CD4-positive, alpha-beta T cell (primary cell): ENCODE data around the gene HFM1. TPM values are rescaled to one million over a fixed set of nuclear protein-coding genes. Genes with fewer than 3 reads are reported as not detected.

Source experiments
- ATAC-seq: fragments of 200-7000 bp; cut with Tn5 transposase; one replicate; pipeline ENCODE4 v1.10.0; 2022; ENCODE audit warnings: mild to moderate bottlenecking; ENCODE audit not compliant: poor library complexity
- CTCF ChIA-PET: fragments of 350-600 bp; sonication (Branson Sonifier 250); formaldehyde crosslinking; loops from one replicate; lab custom pipeline; 2021; ENCODE audit warnings: antibody characterized with exemption, inconsistent platforms; lab: Charles Lee
- POLR2A ChIA-PET: fragments of 350-600 bp; sonication (Branson Sonifier 250); formaldehyde crosslinking; loops from one replicate; lab custom pipeline; 2021; ENCODE audit warnings: antibody characterized with exemption, inconsistent platforms; lab: Charles Lee
- DNase-seq, 14 experiments: peaks; one replicate each; pipeline ENCODE4 v3.0.0-alpha.2; 2013 to 2020; ENCODE audit warnings: mixed read lengths in 2 of 14
- H3K27ac ChIP-seq, 2 donors: one replicate each; pipeline versions ENCODE4 v1.5.1 to v1.7.0; 2013; ENCODE audit warnings: low read length in 2 of 2, low read depth in 1 of 2, mild to moderate bottlenecking in 1 of 2
- H3K27me3 ChIP-seq, 2 experiments: 1 replicate in 1 of 2; 2 replicates in 1 of 2; pipeline versions ENCODE4 v1.6.1 to v1.7.0; 2013; ENCODE audit warnings: low read length in 2 of 2, control low read depth in 1 of 2, mild to moderate bottlenecking in 1 of 2, moderate library complexity in 1 of 2; ENCODE audit not compliant: insufficient read depth in 2 of 2, control insufficient read depth in 1 of 2
- H3K36me3 ChIP-seq: one replicate; pipeline ENCODE4 v1.6.1; 2013; ENCODE audit warnings: low read length, control low read depth; ENCODE audit not compliant: insufficient read depth
- H3K4me1 ChIP-seq: one replicate; pipeline ENCODE4 v1.6.1; 2013; ENCODE audit warnings: low read length, control low read depth; ENCODE audit not compliant: insufficient read depth
- H3K4me3 ChIP-seq: one replicate; pipeline ENCODE4 v1.5.1; 2013; ENCODE audit warnings: mild to moderate bottlenecking, low read length, moderate library complexity
- H3K9me3 ChIP-seq, 2 experiments: 1 replicate in 1 of 2; 2 replicates in 1 of 2; pipeline versions ENCODE4 v1.6.1 to v1.7.0; 2013; ENCODE audit warnings: low read length in 2 of 2, mild to moderate bottlenecking in 2 of 2, control low read depth in 1 of 2, moderate library complexity in 1 of 2; ENCODE audit not compliant: control insufficient read depth in 1 of 2, insufficient read depth in 1 of 2
- H3K27ac Mint-ChIP-seq: one replicate; pipeline ENCODE4 v1.8.0; 2020; ENCODE audit warnings: mixed read lengths
- H3K27me3 Mint-ChIP-seq: one replicate; pipeline ENCODE4 v1.8.0; 2021; ENCODE audit warnings: mixed read lengths
- H3K36me3 Mint-ChIP-seq: one replicate; pipeline ENCODE4 v1.8.0; 2021; ENCODE audit warnings: low read depth, mixed read lengths
- H3K4me1 Mint-ChIP-seq: one replicate; pipeline ENCODE4 v1.8.0; 2021; ENCODE audit warnings: low read depth, mixed read lengths
- H3K4me3 Mint-ChIP-seq: one replicate; pipeline ENCODE4 v1.8.0; 2020; ENCODE audit warnings: mild to moderate bottlenecking, mixed read lengths
- H3K9me3 Mint-ChIP-seq: one replicate; pipeline ENCODE4 v1.8.0; 2020; ENCODE audit warnings: mixed read lengths
- intact Hi-C, 2 experiments: fragments of 100-400 bp; cut with DNase I in 1 of 2; cut with micrococcal nuclease in 1 of 2; formaldehyde crosslinking; loops; one replicate each; pipeline versions ENCODE4 v1.15.1 to v1.9.0; 2023 to 2025; cut with DNase I, micrococcal nuclease
- total RNA-seq, 174 experiments: library from RNA in 2 of 174; stranded (reverse) in 2 of 174; gene quantifications; one replicate each; pipeline ENCODE4 v1.2.3 and lab custom pipeline; 2021 to 2026
- TF ChIP-seq, protein P1 (sequence below): fragments of 200-600 bp; IDR thresholded peaks from one replicate; pipeline ENCODE4 v1.8.0; 2022; ENCODE audit warnings: antibody characterized with exemption, mild to moderate bottlenecking

Gene HFM1
- total RNA-seq, 2 experiments from 2014 or later: not detected

DNA sequence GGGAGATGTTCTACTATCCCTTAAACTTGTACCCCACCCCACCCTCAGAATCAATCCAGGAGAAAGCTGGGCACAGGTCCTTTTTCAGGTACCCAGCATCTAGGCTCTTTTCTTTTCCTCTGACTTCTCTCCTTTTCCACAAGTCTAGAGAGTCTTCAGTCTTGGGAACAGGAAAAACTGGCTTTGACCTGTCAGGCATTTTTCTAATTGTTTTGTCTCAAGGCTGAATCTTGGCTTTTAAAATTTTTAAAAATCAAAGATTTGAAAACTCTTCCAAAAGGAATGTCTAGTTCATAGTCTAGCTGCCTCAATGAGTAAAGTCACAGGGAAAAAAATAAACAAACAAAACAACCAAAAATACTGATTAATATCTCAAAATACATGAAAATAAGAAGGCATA lies 161.5 kb downstream of the HFM1 start:
- H3K9me3 ChIP-seq: no peaks in the 10 kb centered on the region
- no peaks in the 10 kb centered on the region for H3K36me3 ChIP-seq
- TF ChIP-seq, protein P1, sequence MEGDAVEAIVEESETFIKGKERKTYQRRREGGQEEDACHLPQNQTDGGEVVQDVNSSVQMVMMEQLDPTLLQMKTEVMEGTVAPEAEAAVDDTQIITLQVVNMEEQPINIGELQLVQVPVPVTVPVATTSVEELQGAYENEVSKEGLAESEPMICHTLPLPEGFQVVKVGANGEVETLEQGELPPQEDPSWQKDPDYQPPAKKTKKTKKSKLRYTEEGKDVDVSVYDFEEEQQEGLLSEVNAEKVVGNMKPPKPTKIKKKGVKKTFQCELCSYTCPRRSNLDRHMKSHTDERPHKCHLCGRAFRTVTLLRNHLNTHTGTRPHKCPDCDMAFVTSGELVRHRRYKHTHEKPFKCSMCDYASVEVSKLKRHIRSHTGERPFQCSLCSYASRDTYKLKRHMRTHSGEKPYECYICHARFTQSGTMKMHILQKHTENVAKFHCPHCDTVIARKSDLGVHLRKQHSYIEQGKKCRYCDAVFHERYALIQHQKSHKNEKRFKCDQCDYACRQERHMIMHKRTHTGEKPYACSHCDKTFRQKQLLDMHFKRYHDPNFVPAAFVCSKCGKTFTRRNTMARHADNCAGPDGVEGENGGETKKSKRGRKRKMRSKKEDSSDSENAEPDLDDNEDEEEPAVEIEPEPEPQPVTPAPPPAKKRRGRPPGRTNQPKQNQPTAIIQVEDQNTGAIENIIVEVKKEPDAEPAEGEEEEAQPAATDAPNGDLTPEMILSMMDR: no peak
- intact Hi-C loops: no loop called here
- ChIA-PET CTCF (no interaction called here), POLR2A (no interaction called here)
- H3K4me1 Mint-ChIP-seq: no peaks in the 10 kb centered on the region
- no peak overlapping the region for H3K4me3 Mint-ChIP-seq
- H3K4me1 ChIP-seq: no peaks in the 10 kb centered on the region
- no peak overlapping the region for H3K4me3 ChIP-seq
- no peaks in the 10 kb centered on the region for H3K36me3 Mint-ChIP-seq
- H3K27ac Mint-ChIP-seq: no peak overlapping the region
- H3K27me3 ChIP-seq: no peaks in the 10 kb centered on the region
- DNase-seq: no peak
- H3K27me3 Mint-ChIP-seq: peaks cover 4% of the 10 kb centered on the region
- no peak for ATAC-seq
- no peaks in the 10 kb centered on the region for H3K9me3 Mint-ChIP-seq
- H3K27ac ChIP-seq: no peak overlapping the region

DNA sequence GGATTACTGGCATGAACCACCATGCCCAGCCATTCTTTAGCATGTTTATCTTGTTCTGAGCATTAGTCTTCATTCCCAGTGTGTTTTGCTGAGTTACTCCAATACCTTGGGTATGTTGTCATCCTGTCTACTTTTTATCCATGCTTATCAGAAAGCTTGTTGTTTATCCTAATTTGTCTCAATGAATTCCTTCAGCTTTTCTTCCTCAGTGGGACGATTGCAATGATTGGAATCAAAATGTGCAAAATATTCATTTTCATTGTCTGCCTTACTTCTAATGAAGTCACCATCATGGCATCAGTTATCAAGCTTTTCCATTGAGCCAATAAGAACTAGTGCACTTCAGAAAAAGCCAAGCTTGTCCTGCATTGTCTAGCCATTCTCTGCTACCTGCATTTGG lies 170.5 kb downstream of the HFM1 start:
- peaks cover 19% of the 10 kb centered on the region for H3K27me3 Mint-ChIP-seq
- CTCF ChIA-PET: interaction anchor here (1.0 kb wide), 1 partner anchor 11 kb away, joined by 3 read pairs; no protein-coding TSS in a partner anchor
- intact Hi-C loops: no loop called here
- H3K4me1 Mint-ChIP-seq: no peaks in the 10 kb centered on the region
- no peaks in the 10 kb centered on the region for H3K36me3 Mint-ChIP-seq
- POLR2A ChIA-PET: no interaction called here
- Histone ChIP-seq H3K9me3 (no peaks in the 10 kb centered on the region), H3K36me3 (no peaks in the 10 kb centered on the region), H3K4me3 (no peak overlapping the region), H3K27me3 (no peaks in the 10 kb centered on the region), H3K27ac (no peak overlapping the region), H3K4me1 (no peaks in the 10 kb centered on the region)
- TF ChIP-seq, protein P1: no peak
- no peak for DNase-seq
- H3K4me3 Mint-ChIP-seq: no peak overlapping the region
- H3K27ac Mint-ChIP-seq: no peak overlapping the region
- no peaks in the 10 kb centered on the region for H3K9me3 Mint-ChIP-seq
- no peak for ATAC-seq

DNA sequence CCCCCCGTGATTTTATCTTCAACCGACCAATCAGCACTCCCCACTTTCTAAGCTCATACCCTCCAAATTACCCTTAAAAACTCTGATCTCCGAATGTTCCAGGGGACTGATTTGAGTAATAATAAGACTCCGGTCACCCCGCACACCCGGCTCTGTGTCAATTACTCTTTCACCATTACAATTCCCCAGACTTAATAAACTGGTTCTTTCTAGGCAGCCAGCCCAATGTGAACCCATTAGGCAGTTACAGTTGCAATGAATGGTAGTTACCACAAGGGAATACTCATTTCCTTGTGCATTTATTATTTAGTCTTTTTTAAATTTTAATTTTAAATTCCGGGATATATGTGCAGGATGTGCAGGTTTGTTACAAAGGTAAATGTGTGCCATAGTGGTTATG lies 177.9 kb downstream of the HFM1 start:
- no peak for ATAC-seq
- H3K27me3 ChIP-seq: no peaks in the 10 kb centered on the region
- no peak for DNase-seq
- no peaks in the 10 kb centered on the region for H3K36me3 ChIP-seq
- Mint-ChIP-seq H3K4me3 (no peak overlapping the region), H3K27me3 (no peaks in the 10 kb centered on the region), H3K4me1 (no peaks in the 10 kb centered on the region), H3K36me3 (no peaks in the 10 kb centered on the region), H3K9me3 (no peaks in the 10 kb centered on the region), H3K27ac (no peak overlapping the region)
- no peaks in the 10 kb centered on the region for H3K9me3 ChIP-seq
- no peaks in the 10 kb centered on the region for H3K4me1 ChIP-seq
- intact Hi-C loops: no loop called here
- ChIA-PET CTCF (no interaction called here), POLR2A (no interaction called here)
- TF ChIP-seq, protein P1: no peak
- no peak overlapping the region for H3K4me3 ChIP-seq
- no peak overlapping the region for H3K27ac ChIP-seq
